DMS79 (cell line): ENCODE results near the gene CYBB.
"Not testable (repeated sequence)": the region's sequence is repeated elsewhere in the genome, so short reads cannot be mapped to it uniquely, and the experiment has no call there.

Source experiments
- DNase-seq: peaks from one replicate; lab custom pipeline; 2025; lab: John Stamatoyannopoulos, UW

Gene CYBB

DNA sequence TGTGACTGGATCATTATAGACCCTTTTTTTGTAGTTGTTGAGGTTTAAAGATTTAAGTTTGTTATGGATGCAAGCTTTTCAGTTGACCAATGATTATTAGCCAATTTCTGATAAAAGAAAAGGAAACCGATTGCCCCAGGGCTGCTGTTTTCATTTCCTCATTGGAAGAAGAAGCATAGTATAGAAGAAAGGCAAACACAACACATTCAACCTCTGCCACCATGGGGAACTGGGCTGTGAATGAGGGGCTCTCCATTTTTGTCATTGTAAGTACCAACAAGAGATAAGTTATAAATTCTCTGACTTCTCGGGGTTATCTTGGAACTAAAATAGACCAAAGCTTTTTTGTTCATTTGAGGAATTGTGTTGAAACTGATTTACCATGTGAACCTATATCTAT lies at the start of gene CYBB:
TSS of gene CYBB (plus strand) at position 203 of the 400 bp plus-strand sequence. CDS start at position 222, 19 bp downstream.
- DNase-seq: no peak

DNA sequence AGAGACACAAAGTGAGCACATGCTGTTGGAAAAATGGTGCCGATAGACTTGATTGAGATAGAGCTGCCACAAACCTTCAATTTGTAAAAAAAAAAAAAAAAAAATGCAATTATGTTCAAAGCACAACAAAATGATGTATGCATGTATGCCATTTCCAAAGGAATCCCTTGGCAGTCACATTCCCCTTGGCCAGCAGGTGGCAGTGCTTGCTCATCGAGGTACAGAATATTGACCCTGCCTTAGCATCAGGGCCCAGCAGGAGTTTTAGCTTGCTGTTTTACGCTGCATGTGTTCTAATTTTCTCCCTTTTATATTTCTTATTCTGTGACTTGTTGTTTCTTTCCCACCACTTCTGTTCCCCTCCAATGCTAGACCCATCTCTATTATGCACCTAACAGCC lies 34.5 kb upstream of the CYBB start:
- no peak for DNase-seq

DNA sequence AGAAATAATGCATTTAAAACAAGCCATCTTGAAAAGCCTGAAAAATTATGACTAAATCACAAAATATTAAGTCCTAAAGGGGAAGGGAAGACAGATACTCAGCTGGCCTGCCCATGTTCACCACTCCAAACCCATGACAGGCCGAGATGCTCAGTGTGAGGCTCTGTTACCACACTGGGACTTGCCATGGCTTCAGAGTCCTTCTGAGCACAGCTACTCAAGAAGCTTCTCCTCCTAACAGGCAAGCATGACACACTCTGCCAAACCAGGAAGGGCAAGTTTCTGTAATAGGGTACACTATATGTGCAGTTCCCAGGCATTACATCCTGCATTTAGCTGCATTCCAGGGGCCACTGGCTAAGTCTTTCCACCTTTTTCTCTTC lies 34.0 kb upstream of the CYBB start:
- no peak for DNase-seq

DNA sequence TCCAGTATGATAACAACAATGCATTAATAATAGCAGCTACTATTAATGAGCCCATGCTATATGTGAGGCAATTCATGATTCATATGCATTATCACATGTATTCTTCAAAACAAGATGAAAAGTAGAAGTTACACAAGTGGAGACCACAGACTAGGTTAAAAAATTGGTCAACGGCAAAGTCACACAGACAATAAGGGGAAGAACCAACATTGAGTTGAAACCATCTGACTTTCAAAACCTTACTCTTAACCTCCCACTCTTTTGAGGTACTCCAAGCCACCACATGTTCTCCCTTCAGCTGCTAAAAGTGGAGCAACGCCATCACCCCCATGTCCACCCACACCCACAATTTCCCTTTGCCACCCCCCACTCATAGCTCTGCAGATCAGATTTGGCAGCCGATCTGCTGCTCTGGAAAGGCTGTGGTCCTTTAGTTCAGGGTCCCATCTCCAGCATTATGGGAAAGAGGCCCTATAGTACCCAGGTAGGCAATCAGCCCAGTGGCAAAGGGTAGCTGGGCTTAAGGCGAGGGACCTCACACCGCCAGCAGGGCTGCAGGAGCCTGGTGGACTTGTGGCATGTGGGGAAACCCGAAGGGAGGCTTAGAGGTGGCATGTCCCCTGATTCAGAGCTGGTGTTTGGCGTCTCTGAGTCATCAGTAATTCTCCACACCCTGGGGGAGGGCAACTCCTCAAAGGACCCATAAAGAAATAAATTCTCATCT lies 33.5 kb upstream of the CYBB start:
- no peak for DNase-seq

DNA sequence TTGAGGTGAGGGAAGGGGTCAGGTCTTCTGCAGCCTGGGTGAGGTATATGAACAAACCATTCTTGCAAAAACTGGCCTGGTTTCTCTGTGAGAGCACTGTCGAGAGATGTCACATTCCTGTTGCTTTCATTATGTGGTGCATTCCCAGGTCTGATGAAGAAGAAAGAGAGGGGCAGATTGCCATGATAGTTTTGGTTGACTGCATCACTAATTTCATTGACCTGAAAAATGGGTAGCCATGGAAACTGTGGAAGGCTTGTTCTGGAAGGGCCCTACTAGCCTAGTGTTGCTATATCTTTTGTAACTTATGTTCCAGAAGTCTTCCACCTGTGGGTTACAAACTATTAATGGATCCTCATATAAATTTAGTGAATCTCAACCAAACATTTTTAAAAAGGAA lies 32.9 kb upstream of the CYBB start:
- DNase-seq: no peak

DNA sequence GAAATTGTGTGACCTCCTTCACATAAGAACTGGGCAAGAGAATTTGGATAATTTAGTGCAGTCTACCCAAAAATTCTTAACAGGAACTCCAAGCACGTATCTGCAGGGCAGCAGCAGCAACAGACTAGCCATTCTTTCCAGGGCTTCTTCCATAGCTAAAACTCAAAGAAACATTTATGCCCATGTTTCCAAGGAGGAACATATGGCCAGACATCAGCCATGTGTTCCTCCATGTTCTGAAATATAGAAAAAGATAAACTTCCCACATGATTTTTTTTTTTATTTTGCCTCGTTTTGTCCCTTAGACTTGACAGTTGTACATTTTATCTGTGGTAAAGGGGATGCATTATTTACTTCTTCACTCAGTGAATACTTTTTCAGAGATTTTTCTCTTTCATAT lies 27.6 kb upstream of the CYBB start:
- no peak for DNase-seq

DNA sequence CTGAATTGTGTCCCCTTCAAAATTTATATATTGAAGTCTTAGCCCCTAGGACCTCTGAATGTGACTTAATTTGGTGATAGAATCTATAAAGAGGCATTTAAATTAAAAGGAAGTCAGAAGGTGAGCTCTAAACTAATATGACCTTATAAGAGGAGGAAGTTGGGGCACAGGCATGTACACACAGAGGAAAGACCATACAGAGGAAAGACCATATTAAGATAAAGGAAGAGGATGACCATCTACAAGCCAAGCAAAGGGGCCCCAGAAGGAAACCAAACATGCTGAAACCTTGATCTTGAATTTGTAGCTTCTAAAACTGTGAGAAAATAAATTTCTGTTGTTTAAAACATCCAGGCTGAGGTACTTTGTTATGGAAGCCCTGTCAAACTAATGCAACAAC lies 26.9 kb upstream of the CYBB start:
- DNase-seq: no peak

DNA sequence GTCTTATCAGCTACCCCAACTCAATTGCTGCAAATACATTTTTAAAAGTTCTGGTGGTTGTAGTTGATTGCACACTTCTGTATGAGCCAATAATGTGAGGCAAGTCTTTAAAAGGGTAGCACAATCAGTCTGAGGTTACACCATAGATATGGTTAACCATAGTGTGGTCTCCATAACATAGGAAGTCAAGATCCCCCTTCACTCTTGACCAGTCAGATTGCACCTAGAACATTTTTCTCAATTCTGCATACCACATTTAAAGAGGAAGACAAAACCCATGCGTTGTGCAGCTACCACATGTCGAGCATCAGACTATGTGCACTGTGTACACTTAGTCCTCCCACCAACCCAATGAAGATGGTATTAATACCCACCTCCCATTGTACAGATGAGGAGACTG lies 26.5 kb upstream of the CYBB start:
- DNase-seq: no peak

DNA sequence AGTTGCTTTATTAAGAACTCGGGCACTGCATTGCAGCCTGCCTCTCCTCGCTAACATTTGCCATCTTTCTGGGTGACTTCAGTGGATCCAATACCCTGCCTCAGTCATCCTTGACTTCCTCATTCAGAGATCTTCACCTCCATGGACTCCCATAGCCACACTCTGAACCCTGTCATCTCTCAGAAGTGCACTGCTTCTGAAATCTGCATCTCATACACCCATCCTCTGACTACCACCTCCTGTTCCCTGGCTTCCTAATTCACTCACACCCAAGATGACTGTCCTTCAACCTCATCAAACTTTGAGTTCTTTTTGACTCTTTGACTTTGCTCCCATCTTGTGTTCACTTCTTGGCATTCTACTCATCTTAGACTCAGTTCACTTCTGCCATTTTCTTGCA lies 25.3 kb upstream of the CYBB start:
- DNase-seq: no peak

DNA sequence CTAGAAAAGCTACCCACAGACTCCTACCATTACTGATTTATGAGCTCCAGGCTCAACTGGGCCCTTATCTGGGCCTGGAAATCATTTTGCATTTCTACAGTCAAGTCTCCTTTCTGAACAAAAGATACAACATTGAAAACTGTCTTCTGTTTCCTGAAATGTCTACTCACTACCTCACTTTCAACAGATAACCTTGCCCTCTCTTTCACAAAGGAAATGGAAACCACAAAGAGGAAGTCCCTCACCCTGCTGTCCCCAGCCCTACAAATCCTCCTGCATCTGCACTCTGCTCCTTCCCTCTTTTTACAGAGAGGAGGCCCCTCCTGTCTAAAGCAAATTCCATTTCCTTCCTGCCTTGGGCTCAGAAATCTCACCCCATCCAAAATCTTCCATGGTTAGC lies 24.8 kb upstream of the CYBB start:
- no peak for DNase-seq

DNA sequence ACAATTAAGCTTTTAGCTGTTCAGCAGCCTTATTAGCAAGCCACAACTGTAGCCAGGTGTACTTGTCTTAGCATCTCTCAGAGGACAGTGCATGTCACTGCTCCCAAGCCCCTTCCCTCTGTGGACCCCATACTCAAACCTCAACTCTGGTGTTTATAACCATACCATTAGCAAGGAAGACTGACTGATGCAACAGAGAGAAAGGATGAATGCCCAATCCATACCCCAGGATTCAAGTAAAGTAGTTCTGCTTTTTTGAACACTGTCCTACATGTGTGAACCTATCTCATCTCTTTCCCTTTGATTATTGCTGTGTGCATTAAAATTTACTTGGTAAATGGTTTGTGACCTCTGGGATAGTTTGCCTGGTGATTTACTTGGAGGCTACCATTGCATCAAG lies 22.8 kb upstream of the CYBB start:
- DNase-seq: no peak

DNA sequence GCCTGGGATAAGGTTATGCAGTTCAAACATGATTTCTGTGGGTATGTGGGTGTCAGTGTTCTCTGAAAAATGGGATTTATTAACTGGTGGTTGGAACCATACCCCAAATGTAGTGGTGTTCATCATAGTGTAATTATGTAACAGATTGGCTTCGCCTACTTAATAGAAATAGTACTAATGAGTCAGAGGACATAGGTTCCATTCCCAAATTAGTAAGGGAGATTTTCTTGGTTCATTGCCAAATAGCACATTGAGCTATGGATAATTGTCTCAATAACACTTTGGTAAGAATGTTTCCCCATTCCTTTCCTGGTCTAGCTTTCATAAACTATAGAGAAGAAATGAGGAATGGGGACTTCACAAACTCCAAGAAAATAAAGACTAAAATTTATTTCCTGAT lies 20.5 kb upstream of the CYBB start:
- no peak for DNase-seq

DNA sequence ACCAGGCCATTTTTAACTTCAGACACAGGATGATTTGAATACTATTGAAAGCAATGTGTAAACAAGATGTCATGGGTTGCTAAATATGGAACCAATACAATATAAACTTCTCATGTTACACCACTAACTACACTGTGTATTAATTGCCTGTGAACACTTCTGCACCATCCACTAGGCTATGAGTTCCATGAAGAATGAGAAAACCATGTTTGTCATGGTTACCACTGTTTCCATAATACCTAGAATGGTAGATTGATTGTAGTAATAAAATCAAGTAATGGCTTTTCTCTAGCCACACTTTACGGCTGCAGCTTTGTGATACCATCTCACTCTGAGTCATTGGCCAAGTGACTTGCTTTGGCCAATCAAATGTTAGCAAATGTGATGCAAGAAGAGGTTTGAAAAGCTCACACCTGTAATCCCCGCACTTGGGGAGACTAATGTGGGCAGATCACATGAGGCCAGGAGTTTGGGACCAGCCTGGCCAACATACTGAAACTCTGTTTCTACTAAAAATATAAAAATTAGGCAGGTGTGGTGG lies 19.9 kb upstream of the CYBB start:
- DNase-seq: no peak

DNA sequence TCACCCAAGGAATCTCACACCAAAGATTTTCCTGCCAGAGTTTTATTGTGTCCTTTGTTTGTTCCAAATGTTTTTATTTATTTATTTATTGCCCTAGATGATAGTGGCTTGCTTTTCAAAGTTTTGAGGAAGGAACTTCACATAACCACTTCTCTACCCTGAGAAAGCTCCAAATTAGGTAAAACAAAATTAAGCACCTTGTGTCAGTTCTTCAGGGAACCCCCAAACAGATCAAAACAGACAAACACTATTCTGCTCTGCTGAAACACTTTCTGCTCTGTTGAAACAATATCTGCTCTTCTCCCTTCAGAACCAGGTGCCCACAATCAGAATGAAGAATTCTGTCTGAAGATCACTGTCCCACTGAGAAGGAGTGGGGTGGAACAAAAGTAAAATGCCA lies 16.5 kb upstream of the CYBB start:
- DNase-seq: no peak

DNA sequence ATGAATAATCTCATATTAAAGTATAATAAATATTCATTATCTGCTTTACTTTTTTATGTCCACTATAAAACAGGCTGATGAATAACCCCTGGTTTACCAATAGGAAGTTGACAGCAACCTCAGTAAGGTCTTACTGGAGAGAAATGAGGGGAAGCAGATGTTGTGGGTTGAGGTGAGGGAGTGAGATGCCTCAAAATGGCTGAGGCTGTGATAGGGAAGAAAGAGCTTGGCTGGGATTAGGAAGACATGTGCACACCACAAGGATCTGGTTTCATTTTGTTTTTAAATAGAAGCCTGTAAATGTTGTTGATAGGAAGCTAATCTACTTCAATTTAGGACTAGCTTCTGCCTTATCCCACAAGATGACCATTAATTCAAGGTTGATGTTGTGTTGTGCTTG lies 14.4 kb upstream of the CYBB start:
- DNase-seq: no peak

DNA sequence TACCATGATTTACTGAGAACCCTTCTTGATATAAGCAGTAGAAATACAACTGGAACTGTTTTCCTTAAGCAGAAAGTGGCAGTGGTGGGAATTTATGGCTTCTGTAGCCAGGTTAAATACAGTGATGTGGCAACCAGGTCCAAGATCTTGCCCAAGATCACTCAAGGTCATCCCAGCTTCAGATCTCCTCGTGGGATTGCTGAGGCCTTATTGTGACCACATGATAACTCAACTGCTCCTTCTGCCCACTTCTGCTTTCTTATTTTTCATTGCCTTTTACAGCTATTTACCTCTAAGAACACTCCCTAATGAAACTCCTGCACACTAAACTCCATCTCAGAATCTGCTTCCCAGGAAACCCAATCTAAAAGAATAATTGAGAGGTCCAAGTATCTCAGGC lies 12.4 kb upstream of the CYBB start:
- no peak for DNase-seq

DNA sequence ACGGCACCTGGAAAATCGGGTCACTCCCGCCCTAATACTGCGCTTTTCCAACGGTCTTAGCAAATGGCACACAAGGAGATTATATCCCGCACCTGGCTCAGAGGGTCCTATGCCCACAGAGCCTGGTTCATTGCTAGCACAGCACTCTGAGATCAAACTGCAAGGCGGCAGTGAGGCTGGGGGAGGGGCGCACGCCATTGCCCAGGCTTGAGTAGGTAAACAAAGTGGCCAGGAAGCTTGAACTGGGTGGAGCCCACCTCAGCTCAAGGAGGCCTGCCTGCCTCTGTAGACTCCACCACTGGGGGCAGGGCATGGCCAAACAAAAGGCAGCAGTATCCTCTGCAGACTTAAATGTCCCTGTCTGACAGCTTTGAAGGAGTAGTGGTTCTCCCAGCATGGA lies 11.0 kb upstream of the CYBB start:
- not testable (repeated sequence) for DNase-seq

DNA sequence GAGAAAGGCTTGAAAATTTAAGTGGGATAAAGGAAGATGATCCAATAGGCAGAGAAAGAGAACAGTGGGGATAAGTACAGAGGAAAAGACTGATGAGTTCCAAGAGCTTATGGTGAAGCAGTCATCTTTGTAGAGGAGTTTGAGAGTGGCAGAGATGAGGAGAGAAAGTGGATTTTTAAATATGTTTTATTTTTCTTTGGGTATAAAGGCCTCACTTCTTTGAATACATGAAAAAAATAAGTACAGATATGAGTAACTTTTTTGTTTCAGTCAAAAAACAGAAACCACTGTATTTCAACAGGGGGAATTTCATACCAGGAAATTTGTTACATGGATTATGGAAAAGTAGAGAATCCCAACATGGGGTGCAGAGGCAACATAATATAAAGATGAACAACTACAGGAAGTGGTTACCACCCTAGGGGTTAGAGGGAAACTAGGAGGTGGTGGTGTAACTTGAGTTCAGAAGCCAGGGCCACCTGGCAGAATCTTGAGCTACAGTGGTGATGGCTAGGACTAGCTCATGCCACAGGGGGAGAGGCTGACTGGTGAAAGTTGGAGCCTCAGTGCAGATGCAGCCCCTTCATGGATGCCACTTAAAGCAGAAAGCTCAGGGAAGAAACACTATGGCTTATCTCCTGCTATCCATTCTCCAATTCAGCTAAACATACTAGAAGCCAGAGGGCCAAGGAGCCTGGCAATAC lies 3.4 kb upstream of the CYBB start:
- no peak for DNase-seq

DNA sequence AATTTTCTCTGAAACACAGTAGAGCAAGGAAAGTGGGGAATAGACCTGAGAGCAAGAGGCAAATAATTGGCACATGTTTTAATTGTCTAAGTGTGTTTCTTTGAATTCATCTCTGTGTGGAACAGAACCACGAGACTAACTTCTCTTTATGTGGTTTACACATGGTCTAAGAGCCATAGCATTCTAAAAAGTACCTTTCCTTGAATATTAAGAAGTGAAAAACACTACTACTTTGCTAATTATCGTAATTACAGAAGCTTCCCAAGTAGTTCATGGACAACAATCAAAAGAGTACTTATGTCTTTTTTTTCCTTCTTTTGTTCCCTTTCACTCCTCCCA lies 2.9 kb upstream of the CYBB start:
- DNase-seq: no peak

DNA sequence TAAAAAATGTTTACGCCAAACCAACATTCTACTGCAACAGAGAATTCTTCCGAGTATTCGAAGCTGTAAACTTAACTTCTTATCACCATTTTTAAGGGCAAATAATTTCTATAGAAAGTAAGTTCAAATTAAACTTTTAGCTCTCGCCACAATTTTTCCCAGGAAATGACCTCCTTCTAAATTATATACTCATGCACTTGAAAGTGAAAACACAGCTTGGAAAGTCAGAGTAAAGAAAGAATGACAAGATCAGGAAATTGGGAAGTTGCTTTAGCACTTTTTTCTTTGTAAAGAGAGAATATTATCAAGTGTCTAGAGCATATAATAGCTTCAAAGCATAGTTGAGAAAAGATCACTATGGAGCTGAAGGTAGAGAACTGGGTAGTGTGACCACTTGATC lies 1.2 kb downstream of the CYBB start:
- no peak for DNase-seq

DNA sequence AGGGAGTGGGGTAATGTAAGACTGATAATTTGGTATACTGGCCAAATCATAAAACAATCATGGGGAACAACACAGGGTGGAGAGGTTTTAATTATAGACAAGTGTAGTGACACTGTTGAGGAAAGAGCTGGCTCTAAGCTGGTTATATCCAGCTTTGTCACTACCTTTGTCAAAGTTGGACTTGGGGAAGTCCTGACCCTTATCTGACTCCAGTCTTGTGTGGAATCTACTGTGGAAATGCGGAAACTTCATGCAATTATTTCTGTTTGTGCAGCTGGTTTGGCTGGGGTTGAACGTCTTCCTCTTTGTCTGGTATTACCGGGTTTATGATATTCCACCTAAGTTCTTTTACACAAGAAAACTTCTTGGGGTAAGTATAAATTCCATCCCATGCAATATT lies 2.0 kb downstream of the CYBB start:
- DNase-seq: no peak

DNA sequence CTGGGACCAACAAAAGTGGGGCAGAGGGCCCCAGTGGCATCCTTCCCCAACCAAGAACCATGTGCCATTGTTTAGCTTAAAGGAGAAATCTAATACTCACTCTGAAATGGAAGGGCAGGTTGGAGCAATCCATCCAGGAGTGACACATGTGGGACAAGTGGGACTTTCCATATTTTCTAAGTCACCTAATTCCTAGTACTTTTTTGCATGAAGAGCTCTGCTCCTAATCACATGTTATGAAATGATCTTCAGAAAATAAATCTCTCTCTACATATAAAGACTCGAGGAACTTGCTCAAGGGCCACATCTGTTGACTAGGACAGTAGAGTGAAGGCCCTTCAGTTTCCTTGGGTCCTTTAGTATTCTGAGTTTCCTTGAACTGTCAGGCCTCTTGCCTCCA lies 2.5 kb downstream of the CYBB start:
- no peak for DNase-seq

DNA sequence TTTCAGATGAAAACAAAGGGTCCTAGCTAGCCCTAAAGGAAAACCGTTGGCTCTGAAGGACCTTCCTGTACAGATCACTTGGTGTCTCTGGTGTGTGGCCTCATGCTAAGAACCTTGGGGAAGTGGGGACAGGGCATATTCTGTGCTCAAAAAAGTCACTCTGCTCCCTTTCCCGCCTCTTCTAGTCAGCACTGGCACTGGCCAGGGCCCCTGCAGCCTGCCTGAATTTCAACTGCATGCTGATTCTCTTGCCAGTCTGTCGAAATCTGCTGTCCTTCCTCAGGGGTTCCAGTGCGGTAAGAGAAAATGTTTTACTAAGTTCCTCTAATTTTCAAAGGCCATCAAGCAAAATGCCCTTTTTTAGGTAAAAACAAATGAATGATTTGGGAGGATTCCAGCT lies 3.4 kb downstream of the CYBB start:
- no peak for DNase-seq

DNA sequence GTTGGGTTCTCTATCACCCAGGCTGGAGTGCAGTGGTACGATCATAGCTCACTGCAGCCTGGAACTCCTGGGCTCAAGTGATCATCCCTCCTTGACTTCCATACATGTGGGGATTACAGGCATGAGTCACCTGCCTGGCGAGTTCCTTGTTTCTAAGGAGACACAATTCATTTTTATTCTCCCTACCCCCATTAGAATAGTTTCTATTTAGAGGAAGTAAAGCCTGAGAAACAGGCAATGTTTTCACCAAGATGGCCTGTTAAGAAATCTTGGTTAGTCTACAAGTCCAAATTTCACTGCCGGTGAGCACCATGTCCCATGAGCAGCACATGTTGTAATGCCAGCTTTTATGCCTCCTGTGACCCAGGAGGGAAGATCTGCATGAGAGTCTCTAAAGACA lies 5.7 kb downstream of the CYBB start:
- DNase-seq: no peak
